Duodenal mucosa (tissue), 2 donors: Measurements from ENCODE around the gene NUDT3.

Experiments used
- H3K27ac ChIP-seq: one replicate; pipeline ENCODE4 v1.7.0; 2013; ENCODE audit warnings: low read depth, low read length
- H3K27me3 ChIP-seq, 2 donors: one replicate each; pipeline ENCODE4 v1.7.0; 2013; ENCODE audit warnings: low read length in 2 of 2, control low read depth in 1 of 2; ENCODE audit not compliant: insufficient read depth in 2 of 2, control insufficient read depth in 1 of 2
- H3K36me3 ChIP-seq, 2 donors: one replicate each; pipeline ENCODE4 v1.7.0; 2013; ENCODE audit warnings: low read length in 2 of 2, control low read depth in 1 of 2; ENCODE audit not compliant: insufficient read depth in 2 of 2, control insufficient read depth in 1 of 2
- H3K4me1 ChIP-seq, 2 donors: one replicate each; pipeline ENCODE4 v1.7.0; 2013; ENCODE audit warnings: low read length in 2 of 2, control low read depth in 1 of 2; ENCODE audit not compliant: insufficient read depth in 2 of 2, control insufficient read depth in 1 of 2
- H3K4me3 ChIP-seq, 2 donors: one replicate each; pipeline ENCODE4 v1.7.0; 2013; ENCODE audit warnings: low read length in 2 of 2, low read depth in 1 of 2
- H3K9ac ChIP-seq, 2 donors: one replicate each; pipeline ENCODE4 v1.7.0; 2013; ENCODE audit warnings: low read length in 2 of 2, low read depth in 1 of 2
- H3K9me3 ChIP-seq, 2 donors: one replicate each; pipeline ENCODE4 v1.7.0; 2013; ENCODE audit warnings: low read length in 2 of 2, control low read depth in 1 of 2; ENCODE audit not compliant: control insufficient read depth in 1 of 2

The NUDT3 gene

DNA sequence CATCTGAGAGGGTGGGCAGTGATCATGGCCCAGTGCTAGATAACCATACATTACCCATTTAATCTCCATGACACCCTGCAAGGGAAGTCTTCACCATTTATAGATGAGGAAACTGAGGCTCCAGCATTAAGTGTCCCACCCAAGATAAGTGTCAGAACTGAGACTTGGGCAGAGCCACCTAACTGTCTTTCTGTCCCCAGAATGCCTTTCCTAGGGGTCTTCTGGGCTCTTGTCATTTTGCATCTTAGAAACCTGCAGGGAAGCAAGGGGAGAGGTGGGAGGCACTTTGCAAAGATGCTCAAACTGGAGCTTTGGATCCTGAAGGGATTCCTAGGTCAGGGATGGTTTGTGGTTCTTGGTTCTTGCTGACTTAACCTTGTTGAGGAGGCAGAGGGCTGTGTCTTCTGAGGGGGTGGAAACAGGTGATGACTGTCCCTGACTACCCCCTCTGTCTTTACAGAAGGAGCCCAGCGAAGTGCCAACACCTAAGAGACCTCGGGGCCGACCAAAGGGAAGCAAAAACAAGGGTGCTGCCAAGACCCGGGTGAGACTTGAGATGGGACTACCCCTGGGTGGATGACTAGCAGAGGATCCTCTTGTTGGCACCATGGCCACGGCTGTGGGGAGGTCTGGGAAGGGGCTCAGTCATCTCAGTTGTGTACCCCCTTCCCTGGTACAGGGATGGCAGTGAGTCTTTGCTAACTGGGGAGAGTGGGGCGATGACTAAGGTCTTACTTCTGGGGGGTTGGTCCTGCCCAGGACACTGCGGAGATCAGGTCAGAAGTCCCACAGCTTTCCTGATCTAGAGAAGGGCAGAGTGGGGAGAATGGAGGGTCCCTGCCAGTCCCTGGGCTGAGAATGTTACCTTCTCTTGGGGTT lies 150.0 kb downstream of the NUDT3 start:
- peaks cover 26 to 38% of the 10 kb centered on the region in 2 donors for H3K36me3 ChIP-seq
- no peak overlapping the region for H3K4me3 ChIP-seq
- H3K27ac ChIP-seq, result no peak overlapping the region
- no peaks in the 10 kb centered on the region for H3K9me3 ChIP-seq
- no peak overlapping the region for H3K9ac ChIP-seq
- H3K27me3 ChIP-seq, result no peaks in the 10 kb centered on the region
- H3K4me1 ChIP-seq, result peaks cover 28 to 42% of the 10 kb centered on the region in 2 donors

DNA sequence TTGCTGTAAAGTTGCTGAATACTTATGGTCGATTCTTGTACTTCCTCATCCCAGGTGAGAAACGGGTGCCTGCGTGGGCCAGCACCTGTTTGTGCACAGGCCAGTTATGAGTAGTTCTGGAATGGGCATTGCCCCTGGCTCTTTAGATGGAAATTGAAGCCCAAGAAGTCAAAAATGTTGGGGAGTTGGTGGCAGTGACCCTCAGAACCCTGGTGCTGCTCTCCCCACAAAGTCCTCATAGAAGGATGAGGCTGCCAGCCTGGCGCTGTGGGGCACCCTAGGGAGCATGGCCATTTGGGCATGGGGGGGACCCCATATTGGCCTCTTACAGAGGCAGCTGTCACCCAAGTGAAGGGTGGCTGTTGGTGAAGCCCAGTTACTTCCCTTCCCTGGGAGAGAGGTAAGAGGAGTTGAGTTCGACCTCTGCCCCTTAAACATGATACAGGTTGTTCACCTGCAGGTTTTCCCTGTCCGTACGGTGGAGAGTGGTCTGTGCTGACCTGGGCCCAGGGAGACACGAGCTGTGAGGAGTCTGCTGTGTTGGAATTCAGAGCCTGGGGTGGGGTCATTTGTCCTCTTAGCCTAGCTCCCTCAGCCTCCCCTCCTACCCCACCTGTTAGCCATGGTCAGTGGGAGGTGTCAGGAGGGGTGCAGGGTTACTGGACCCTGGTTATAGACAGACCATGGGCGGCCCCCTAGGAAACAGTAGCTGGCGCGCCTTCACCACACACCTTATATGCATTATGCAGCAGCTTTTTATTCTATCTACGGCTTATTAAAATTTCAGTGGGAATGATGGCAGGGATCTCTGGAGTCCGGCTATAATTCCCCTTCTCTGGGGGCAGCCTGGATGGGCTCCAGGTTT lies 150.9 kb downstream of the NUDT3 start:
- Histone ChIP-seq H3K27me3 (no peaks in the 10 kb centered on the region), H3K9ac (no peak overlapping the region), H3K36me3 (peaks cover 26 to 37% of the 10 kb centered on the region in 2 donors), H3K4me3 (no peak overlapping the region), H3K4me1 (peaks cover 28 to 37% of the 10 kb centered on the region in 2 donors), H3K27ac (no peak overlapping the region), H3K9me3 (no peaks in the 10 kb centered on the region)

DNA sequence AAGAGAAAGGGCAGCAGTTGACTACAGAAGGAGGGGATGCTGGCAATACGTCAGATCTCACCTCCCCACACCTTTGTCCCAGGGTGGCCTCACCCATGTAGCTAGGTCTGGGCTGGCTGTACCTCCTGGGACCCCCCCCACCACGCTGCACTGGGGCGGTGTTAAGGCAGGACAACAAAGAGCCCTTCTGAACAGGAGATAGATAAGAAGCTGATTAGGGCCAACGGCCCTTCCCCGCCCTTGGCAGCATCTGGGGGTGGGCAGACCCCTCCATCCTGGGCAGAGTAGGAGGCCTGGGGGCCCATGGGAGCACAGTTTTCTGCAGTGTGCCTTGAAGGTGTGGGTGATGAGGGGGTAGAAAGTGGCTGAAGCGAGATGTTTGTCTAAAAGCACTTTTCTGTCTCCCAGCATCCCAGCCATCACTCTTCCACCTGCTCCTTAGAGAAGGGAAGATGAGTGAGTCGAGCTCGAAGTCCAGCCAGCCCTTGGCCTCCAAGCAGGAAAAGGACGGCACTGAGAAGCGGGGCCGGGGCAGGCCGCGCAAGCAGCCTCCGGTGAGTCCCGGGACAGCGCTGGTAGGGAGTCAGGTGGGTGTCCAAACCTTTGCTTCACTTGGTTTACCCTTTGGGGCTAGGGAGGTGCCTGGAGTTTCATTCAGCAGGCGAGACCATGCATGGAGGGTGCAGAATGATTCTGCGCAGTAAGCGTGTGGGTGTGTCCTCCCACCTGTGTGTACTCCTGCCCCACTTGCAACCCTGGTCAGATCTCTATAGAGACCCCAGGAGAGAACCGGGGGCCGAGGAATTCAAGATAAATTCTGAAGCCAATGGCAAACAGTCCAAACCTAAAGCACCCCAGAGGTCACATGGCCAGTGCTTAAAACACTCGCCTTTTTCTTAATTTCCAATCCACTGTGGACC lies 151.9 kb downstream of the NUDT3 start:
- Histone ChIP-seq H3K9me3 (no peaks in the 10 kb centered on the region), H3K36me3 (peaks cover 26 to 32% of the 10 kb centered on the region in 2 donors), H3K27me3 (no peaks in the 10 kb centered on the region), H3K27ac (no peak overlapping the region), H3K9ac (peak overlapping the region in 1 of 2 donors; percentile 45), H3K4me3 (no peak overlapping the region), H3K4me1 (peaks cover 35 to 41% of the 10 kb centered on the region in 2 donors)

DNA sequence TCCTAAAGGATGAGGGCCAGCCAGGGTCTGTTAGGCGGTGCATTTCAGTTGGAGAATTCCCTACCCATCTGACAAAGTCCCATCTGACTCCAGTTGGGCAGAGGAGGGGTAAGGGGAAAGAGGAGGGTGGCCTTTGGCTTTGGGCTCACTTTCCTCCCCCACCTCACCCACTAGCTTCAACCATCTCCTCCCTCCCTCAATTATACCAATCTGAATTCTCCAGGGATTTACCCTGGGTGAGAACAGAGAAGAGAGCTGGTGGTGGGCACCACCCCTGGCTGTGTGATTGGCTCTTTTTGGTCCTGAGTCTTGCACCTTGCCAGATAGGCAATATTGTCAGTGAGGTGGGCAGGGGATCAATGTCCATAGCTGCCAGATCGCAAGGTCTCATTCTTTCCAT lies 152.6 kb downstream of the NUDT3 start:
- Histone ChIP-seq H3K36me3 (peaks cover 26 to 32% of the 10 kb centered on the region in 2 donors), H3K9me3 (no peaks in the 10 kb centered on the region), H3K27me3 (no peaks in the 10 kb centered on the region), H3K4me3 (no peak overlapping the region), H3K27ac (no peak overlapping the region), H3K4me1 (peaks cover 35 to 41% of the 10 kb centered on the region in 2 donors), H3K9ac (peak overlapping the region; percentile 26 to 45)

DNA sequence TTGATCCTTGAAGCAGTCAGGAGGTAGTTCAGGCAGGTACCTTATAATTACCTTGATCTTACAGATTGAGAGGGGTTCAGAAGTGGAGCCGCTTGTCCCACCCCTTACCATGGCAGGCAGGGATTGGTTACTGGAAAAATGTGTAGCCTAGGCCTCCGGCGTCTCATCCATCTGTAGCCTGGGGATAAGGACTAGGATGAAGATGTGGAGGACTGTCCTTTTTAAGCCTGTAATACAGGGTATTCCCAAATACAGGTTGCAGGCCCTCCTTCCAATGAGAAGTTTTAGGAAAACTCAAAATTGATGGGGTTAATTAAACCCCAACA lies 153.0 kb downstream of the NUDT3 start:
- H3K4me3 ChIP-seq, result peak overlapping the region in 1 of 2 donors; percentile 14
- H3K27ac ChIP-seq, result no peak overlapping the region
- peaks cover 33 to 41% of the 10 kb centered on the region in 2 donors for H3K4me1 ChIP-seq
- H3K36me3 ChIP-seq, result peaks cover 26 to 32% of the 10 kb centered on the region in 2 donors
- H3K9me3 ChIP-seq, result no peaks in the 10 kb centered on the region
- no peaks in the 10 kb centered on the region for H3K27me3 ChIP-seq
- H3K9ac ChIP-seq, result peak overlapping the region; percentile 26 to 45

DNA sequence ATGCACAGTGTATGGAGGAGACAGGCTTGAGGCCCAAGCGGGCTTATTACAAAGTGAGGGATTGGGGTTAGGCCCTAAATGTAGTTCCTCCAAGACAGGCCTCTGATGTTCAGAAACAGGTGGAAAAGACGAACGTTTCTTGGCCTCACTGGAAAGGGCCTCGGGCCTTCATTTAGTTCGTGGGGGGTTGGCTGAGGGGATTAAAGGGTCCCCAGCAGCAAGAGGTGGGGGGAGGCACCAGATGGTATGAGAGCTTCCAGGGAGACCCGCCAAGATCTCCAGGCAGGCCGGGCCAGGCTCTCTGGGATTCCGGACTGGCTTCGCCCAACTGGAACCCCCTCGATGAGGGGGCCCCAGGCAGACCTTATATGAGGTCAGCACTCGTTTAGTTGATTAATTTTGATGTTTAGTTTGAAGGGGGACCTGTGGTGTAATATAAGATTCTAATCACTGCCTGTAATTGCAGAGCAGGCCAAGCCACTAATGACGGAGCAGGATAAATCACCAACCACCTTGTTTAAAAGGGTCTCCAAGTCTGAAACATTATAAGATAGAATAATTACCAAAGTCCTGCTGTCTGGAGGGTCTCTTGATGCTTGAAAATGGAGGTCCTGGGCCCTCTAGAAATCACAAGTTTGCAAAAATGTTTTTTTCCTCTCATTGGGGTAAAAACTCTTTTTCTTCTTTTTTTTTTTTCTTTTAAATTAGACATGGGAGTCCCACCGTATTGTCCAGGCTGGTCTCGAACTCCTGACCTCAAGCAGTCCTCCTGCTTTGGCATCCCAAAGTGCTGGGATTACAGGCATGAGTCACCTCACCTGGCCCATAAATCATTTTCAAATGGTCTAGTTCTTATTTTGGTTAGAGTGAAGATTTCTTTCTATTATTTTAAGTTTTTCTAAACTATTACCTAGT lies 153.6 kb downstream of the NUDT3 start:
- Histone ChIP-seq H3K4me1 (peaks cover 29 to 34% of the 10 kb centered on the region in 2 donors), H3K36me3 (peaks cover 26 to 31% of the 10 kb centered on the region in 2 donors), H3K4me3 (peak overlapping the region; percentile 73 to 80), H3K9me3 (no peaks in the 10 kb centered on the region), H3K9ac (peak overlapping the region; percentile 65 to 74), H3K27ac (no peak overlapping the region), H3K27me3 (no peaks in the 10 kb centered on the region)

DNA sequence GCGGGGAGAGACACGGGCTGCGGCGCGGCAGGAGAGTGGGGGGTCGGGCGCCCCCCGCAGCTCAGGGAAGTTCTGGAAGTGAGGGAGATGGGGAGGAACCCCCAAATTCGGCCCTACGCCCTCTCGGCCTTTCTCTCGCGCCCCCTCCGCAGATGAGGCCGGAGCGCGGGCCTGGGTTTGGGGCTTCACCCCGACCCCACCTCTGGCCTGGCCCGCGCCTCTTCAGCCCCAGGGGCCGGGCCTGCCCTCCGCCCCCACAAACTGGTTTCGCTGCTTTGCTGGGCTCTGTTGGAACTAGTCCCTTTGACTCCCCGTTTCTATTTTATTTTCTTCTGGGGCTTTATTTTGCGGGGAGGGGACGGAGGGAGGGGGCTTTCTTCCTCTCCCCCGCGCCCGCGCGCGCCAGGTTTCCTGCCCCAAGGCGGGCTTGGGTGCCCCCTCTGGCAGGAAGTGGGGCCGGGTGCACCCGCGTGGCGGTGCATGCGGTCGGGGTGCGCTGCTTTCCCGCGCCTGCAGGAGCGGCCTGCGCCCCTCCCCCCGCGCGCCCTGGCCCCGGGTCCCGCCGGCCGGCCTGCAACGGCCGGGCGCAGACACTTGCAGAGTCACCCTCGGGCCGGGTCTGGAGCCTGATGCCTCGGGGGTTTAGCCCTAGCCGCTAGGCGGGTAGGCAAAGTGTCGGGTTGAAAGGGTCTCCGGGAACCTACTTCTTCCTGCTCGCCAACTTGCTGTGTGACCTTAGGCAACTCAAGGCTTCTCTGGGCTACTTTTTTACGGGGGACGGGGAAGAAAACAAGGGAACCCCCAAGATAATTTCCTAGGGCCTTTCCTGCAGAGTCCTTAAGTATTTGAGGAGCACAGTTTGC lies 154.5 kb downstream of the NUDT3 start:
- peak overlapping the region; percentile 65 to 74 for H3K9ac ChIP-seq
- peaks cover 29 to 30% of the 10 kb centered on the region in 2 donors for H3K4me1 ChIP-seq
- no peaks in the 10 kb centered on the region for H3K27me3 ChIP-seq
- peak overlapping the region; percentile 73 to 80 for H3K4me3 ChIP-seq
- no peak overlapping the region for H3K27ac ChIP-seq
- H3K9me3 ChIP-seq, result no peaks in the 10 kb centered on the region
- H3K36me3 ChIP-seq, result peaks cover 19 to 23% of the 10 kb centered on the region in 2 donors

DNA sequence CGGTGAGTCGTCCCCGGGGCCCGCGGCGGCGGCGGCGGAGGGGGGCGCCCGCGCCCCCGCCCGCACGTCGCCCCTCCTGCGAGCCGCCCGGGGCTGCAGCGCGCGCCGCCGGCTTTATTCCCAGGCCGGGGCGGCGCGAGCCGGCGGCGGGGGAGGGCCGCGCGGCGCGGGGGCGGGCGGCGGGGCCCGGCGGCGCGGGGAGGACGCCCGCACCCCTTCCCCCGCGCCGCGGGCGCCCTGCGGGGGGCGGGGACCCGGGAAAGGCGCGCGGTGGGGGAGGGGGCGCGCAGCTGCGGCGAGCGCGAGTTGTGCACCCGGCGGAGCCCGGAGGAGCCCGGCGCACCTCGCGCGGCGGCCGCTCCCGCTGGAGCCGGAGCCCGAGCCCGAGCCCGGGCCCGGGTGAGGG lies 155.2 kb downstream of the NUDT3 start:
- Histone ChIP-seq H3K9ac (peak overlapping the region; percentile 65 to 74), H3K9me3 (no peaks in the 10 kb centered on the region), H3K27me3 (no peaks in the 10 kb centered on the region), H3K4me1 (peaks cover 29 to 30% of the 10 kb centered on the region in 2 donors), H3K27ac (no peak overlapping the region), H3K4me3 (peak overlapping the region; percentile 73 to 80), H3K36me3 (peaks cover 13 to 16% of the 10 kb centered on the region in 2 donors)
